Raji (cell line): ENCODE results near the gene MXRA5.

ENCODE experiments used
- POLR2A ChIP-seq: IDR thresholded peaks from 2 replicates; pipeline ENCODE4 v1.6.1; 2011; ENCODE audit warnings: low read depth, low read length, control low read depth; ENCODE audit not compliant: insufficient read depth

Gene MXRA5

DNA sequence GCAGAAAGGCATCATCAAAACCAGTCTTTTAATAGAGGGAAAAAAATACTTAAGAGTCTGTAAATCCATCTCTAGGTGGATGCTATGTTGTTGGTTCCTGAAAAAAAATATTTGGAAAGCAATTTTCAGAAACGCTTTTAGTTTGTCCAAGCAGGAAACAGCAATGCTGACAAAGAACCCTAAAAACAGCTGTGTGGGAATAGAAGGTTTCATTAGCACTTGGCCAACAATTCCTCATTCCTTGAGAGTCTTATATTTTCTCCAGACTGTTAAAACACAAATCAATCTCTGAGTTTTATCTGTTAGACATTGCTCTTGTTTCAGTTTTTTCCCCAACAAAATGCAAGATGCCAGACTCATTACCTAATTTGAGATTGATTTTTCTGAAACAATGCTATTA lies 6.4 kb downstream of the MXRA5 start:
- no peak for TF ChIP-seq POLR2A

DNA sequence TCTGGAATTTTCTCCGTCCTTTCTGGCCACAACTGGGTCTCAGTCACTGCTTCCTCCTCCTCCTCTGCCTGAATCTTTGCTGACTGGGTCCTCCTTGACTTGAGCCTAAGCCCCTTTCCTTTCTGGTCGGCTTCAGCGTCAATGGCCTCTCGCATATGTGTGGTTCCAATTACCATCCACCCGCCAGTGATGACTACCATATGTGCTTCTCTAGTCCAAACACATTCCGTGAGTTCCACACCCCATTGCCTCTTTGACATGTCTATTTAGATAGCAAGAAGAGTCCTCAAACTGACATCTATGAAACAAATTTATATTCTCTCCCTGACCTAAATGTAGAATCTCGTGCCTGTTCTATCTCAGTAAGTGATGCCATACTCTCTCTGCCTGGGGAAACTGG lies 19.8 kb downstream of the MXRA5 start:
- TF ChIP-seq POLR2A = no peak

- TF ChIP-seq POLR2A = no peak
Observed at GRCh38 chrX:3320471-3321046, 25.9 kb downstream of the MXRA5 start.

- TF ChIP-seq POLR2A = no peak
Observed at GRCh38 chrX:3317191-3317718, 29.2 kb downstream of the MXRA5 start.

DNA sequence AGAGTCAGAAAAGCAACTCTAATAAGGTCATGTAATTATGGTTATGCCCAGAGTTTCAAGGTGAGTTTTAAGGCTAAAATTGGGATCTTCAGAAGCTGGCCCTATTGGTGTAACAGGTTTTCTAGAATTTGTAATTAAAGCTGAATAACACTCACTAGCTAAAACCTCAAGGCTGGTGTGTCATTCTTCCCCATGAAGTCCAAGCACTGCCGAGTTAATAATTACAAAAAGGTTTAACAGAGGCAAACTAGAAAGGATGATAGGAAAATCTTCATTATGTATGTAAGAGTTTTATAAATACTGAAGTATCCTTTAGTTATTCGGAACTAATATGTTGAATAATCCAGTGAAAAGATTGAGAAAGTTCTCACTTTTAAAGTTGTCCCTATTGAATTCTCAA lies 34.3 kb downstream of the MXRA5 start:
- no peak for TF ChIP-seq POLR2A

DNA sequence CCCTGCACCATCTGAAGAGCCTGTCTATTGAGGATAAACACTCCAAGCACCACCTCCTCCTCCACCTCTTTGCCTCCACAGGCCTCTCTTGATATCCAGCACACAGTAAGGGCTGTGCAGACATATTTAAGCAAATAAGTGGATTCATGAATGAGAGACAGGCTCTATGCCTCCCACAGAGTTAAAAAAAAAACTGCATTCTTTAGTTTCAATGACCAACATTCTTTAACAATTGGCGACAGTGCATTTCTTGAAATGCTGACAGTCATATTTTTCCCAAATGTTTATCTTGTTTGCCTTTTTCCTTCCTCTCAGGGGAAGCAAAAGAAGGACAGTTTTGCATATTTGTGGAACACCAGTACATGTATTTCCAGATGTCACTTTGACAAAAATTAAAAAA lies 38.6 kb downstream of the MXRA5 start:
- TF ChIP-seq POLR2A = no peak

DNA sequence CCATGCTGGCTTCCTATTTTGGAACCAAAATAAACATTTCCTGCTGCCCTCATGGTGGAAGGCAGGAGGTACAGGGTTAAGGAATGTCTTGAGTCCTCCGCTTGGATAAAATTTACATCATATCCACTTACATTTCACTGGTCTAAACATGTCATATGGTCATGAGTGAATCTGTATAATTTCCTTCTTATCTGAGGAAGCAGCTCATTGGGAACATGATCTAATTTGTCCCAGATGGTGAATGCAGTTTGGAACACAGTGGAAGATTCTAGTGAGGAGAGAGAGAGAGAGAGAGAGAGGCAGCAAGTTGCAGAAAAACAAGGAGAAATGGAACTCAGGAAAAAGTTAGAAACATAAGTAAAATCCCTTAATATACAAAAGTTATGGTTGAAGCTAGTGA lies 46.8 kb downstream of the MXRA5 start:
- no peak for TF ChIP-seq POLR2A

DNA sequence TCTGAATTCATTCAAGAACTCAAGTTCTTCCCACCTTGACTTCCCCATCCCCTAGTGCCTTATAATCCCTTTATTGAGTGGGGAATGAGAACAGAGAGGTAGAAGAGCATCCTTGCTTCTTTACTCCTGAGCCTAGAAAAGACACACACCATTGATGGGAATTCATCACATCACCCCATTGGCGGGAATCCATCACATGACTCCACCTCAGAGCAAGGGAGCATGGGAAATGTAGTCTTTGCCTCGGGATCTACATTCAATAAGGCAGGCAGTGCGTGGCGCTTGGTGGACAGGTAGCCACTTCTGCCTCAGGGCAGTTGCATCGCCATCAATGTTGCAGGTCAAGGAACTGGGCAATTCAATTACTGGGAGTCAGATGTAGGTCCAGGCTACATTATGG lies 50.7 kb downstream of the MXRA5 start:
- TF ChIP-seq POLR2A = no peak

- TF ChIP-seq POLR2A = no peak
Observed at GRCh38 chrX:3293251-3293650, 53.2 kb downstream of the MXRA5 start.

DNA sequence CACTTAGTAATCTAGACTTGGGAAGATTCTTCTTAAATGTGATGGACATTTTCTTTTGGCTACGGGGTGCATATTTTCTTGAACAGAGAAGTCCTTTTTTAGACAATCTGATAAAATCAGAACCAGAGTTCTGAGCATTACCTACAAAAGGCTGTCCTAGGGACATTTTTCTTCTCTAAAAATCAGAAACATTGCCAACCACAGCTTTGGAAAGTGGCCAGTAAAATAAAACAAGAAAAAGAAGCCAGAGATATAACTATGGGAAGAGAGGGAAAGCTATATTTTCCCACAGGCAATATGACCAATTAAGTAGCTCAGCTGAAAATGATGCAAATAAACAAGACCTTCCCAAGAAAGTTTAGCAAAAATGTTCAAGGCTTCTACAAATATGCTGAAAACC lies 55.9 kb downstream of the MXRA5 start:
- no peak for TF ChIP-seq POLR2A

- TF ChIP-seq POLR2A = no peak
Observed at GRCh38 chrX:3286196-3286945, 60.1 kb downstream of the MXRA5 start.

- no peak for TF ChIP-seq POLR2A
Observed at GRCh38 chrX:3280706-3281105, 65.7 kb downstream of the MXRA5 start.

DNA sequence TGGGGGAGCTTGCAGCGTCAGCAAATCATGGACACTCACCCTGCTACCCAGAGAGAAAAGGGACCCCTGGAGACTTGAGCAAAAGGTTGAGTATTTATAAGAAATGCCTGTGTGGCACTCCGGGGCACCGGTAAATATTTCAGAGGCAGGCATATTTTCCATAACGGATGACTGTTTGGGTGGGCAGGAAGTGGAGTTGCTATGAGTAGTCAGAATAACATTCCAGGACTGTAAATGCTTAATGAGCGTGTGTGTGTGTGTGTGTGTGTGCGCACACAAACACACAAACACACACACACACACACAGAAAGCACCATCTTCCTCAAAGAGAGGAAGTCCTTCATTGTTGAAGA lies 74.6 kb downstream of the MXRA5 start:
- TF ChIP-seq POLR2A = no peak

DNA sequence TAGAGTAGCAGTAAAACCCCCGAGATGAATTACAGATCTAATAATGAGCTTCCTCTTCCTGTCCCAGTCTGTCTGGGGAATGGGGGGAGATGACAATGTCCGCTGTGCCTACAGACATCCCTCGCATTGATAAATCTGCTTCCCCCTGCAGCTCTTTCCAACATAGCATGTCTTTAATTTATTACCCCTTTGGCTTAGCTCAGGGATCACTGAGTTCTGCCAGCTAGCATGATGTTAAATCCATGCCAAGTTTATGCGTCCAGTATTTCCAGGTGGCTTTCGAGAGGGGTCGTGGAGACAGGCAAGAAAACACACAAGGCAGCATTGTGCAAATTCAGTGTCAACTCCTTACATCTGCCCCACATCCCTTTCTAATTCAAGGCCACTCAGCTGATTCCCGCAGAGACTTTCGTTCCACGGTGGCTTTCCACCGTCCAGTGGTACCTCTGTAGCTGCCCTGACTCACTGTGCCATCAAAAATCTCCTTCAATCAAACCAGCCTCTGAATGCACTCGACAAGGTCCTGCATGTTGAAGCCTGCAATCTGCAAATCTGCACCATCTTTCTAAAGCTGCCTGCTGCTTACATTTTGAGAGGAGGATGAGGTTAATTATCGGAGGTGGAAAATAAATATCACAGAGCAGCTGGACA lies 75.1 kb downstream of the MXRA5 start:
- TF ChIP-seq POLR2A = no peak

GRCh38 chrX:3268829-3269228 lies 77.6 kb downstream of the MXRA5 start:
- no peak for TF ChIP-seq POLR2A

- TF ChIP-seq POLR2A = no peak
Observed at GRCh38 chrX:3263681-3264126, 82.7 kb downstream of the MXRA5 start.

DNA sequence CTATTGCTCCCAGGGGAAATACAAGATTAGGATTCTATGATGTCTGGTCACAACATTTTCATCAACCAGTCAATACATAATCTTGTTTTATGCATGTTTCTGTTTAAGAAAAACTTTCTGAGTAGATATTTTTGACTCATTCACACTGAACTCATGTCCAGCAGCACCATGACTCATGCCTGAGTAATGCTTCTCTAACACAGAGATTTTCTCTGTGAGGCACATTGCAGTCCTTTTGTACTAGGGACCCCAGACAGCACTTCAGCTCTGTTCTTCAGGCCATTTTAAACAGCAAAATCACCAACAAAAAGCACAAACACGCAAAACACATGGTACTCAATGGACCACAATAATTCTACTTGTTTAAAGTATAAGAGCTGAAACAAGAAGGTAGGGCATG lies 83.6 kb downstream of the MXRA5 start:
- no peak for TF ChIP-seq POLR2A
